Activated naive CD8-positive, alpha-beta T cell (primary cell): ENCODE measurements around the gene ING5.
"Not testable (repeated sequence)": the region's sequence is repeated elsewhere in the genome, so short reads cannot be mapped to it uniquely, and the experiment has no call there.

Experiments
- H3K27ac Mint-ChIP-seq: one replicate; pipeline ENCODE4 v1.8.0; 2021; ENCODE audit warnings: mixed read lengths
- H3K27me3 Mint-ChIP-seq: one replicate; pipeline ENCODE4 v1.8.0; 2021; ENCODE audit warnings: mixed read lengths
- H3K36me3 Mint-ChIP-seq: one replicate; pipeline ENCODE4 v1.8.0; 2021; ENCODE audit warnings: mixed read lengths
- H3K4me1 Mint-ChIP-seq: one replicate; pipeline ENCODE4 v1.8.0; 2021; ENCODE audit warnings: low read depth, mixed read lengths
- H3K4me3 Mint-ChIP-seq: one replicate; pipeline ENCODE4 v1.8.0; 2021; ENCODE audit warnings: mild to moderate bottlenecking, mixed read lengths
- H3K9me3 Mint-ChIP-seq: one replicate; pipeline ENCODE4 v1.8.0; 2021; ENCODE audit warnings: low read depth, mixed read lengths

Gene ING5

DNA sequence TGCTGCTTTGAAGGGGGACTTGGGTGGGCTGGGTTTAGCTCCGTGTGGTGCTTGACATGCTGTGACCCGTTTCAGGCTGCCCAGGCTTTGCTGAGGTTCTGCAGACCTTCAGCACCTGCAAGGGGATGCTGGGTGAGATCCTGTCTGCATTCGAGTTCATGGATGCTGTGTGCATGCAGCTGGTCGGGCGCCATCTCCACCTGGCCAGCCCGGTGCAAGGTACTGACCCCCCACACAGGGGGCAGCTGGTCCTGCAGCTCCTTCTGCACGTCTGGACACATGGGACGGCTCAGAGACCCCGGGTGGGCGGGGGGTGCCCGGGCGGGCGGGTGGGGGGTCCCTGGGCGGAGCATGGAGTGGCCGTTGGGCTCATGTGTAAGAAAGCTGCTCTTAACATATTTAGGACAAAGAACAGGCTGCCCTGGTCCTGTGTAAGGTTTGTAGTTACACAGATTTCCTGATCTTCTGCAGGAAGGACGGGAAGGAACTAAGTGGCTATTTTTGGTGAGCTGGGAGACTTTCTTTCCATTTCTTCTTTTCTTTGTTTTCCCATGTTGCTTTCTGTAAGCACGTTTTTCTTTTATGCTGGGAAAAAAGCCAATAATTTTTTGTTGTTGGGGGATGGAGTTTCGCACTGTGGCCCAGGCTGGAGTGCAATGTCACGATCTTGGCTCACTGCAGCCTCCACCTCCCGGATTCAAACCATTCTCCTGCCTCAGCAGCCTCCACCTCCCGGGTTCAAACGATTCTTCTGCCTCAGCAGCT, 48.4 kb downstream of the ING5 start:
- Mint-ChIP-seq H3K27me3 (no peaks in the 10 kb centered on the region), H3K9me3 (no peaks in the 10 kb centered on the region), H3K4me1 (peaks cover 5% of the 10 kb centered on the region), H3K4me3 (no peak overlapping the region), H3K36me3 (peaks cover 13% of the 10 kb centered on the region), H3K27ac (no peak overlapping the region)

DNA sequence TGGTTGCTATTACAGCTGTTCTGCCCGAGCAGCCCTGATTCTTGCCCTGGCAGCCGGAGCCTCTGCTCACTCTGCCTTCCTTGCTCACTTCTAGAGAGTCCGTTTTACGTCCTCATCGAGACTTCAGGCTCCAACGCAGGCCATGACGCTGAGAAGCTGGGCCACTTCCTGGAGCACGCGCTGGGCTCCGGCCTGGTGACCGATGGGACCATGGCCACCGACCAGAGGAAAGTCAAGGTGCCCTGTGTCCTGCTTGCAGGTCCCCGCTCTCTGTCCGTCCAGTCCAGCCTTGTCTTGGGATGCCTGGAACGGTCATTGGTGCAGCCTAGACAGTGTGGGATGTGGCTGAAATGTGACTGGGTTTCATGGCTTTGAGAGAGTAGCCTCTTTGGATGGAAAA, 49.3 kb downstream of the ING5 start:
- no peak overlapping the region for H3K27ac Mint-ChIP-seq
- H3K27me3 Mint-ChIP-seq = no peaks in the 10 kb centered on the region
- peaks cover 3% of the 10 kb centered on the region for H3K4me1 Mint-ChIP-seq
- no peaks in the 10 kb centered on the region for H3K9me3 Mint-ChIP-seq
- H3K4me3 Mint-ChIP-seq = no peak overlapping the region
- H3K36me3 Mint-ChIP-seq = peaks cover 6% of the 10 kb centered on the region

DNA sequence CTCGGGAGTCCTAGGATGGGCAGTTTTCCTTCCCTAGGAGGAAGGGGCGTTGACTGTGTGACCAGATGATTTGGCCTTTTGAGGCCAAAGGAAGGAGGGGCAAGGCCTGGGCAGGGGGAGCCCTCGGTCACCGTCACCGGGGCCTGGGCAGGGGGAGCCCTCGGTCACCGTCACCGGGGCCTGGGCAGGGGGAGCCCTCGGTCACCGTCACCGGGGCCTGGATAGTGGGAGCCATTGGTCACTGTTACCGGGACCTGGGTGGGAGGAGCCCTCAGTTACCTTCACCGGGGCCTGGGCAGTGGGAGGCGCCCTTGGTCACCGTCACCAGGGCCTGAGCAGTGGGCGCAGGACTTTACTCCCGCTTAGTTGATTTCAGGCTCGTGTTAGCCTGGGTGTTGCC, 49.9 kb downstream of the ING5 start:
- H3K27me3 Mint-ChIP-seq = no peaks in the 10 kb centered on the region
- H3K4me1 Mint-ChIP-seq = peaks cover 3% of the 10 kb centered on the region
- H3K9me3 Mint-ChIP-seq = no peaks in the 10 kb centered on the region
- peaks cover 6% of the 10 kb centered on the region for H3K36me3 Mint-ChIP-seq
- H3K4me3 Mint-ChIP-seq = no peak overlapping the region
- no peak overlapping the region for H3K27ac Mint-ChIP-seq

DNA sequence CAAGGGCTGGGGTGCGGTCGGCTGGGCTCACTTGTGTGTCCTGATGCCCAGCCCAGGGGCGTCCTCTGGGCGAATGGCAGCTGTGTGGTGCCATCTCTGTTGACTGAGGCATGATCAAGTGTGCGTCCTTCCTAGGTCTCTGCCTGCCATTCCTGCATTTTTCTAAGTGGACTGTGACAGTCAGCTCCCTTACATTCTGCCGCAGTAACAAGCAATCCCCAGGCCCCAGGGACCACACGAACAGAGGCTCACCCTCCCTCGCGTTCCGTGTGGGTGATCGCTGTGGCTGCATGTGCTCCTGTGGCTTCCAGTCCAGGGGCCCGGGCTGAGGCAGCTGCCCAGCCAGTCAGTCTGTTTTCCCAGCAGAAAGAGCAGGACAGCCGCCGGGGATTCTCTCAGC, 50.4 kb downstream of the ING5 start:
- Mint-ChIP-seq H3K4me3 (no peak overlapping the region), H3K27ac (no peak overlapping the region), H3K9me3 (no peaks in the 10 kb centered on the region), H3K36me3 (peaks cover 3% of the 10 kb centered on the region), H3K27me3 (no peaks in the 10 kb centered on the region), H3K4me1 (peaks cover under 1% of the 10 kb centered on the region)

DNA sequence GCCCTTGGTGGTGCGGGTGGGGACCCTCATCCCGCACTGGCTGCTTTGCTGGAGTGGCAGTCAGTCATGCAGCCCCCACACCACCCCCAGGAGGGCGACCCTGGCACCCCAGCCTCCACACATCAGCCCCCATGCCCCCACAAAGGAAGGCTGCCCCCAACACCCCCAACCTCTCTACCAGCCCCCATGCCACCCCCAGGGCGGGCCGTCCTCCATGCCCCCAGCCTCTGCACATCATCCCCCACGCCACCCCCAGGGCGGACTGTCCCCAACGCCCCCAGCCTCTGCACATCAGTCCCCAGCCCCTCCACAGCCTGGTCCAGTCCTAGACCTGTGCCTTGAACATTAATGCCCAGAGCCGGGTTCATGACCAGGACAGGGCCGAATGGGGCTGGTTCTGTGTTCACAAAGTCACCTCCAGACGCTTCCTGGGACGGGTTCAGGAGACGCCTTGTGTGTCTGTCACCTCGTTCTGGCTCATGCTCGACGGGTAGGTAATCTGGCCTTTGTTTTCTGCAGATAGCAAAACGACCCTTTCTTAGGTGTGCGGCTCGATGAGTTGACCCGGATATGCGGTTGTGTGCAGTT, 50.9 kb downstream of the ING5 start:
- no peaks in the 10 kb centered on the region for H3K9me3 Mint-ChIP-seq
- no peak overlapping the region for H3K27ac Mint-ChIP-seq
- no peaks in the 10 kb centered on the region for H3K27me3 Mint-ChIP-seq
- H3K4me3 Mint-ChIP-seq = no peak overlapping the region
- H3K36me3 Mint-ChIP-seq = peaks cover 3% of the 10 kb centered on the region
- no peaks in the 10 kb centered on the region for H3K4me1 Mint-ChIP-seq

DNA sequence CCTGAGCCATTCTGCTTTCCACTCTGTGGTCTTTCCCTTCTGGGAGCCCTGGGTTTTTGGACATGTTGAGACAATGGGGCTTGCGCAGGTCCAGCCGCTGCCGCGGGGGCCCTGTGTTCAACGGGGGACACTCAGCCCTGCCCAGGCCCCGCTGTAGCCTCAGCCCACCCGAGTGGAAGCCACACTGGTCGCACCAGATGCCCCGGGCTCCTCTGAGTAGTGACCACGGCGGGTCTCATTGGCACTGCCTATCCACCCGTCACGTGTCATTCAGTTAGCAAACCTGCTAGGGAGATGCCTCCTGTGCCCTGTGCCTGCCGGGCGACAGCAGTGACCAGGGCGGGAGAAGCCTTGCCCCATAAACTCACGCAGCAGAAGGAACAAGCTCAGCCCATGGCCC, 51.7 kb downstream of the ING5 start:
- H3K36me3 Mint-ChIP-seq = peaks cover 3% of the 10 kb centered on the region
- no peaks in the 10 kb centered on the region for H3K4me1 Mint-ChIP-seq
- no peaks in the 10 kb centered on the region for H3K27me3 Mint-ChIP-seq
- H3K4me3 Mint-ChIP-seq = no peak overlapping the region
- H3K27ac Mint-ChIP-seq = no peak overlapping the region
- H3K9me3 Mint-ChIP-seq = no peaks in the 10 kb centered on the region

DNA sequence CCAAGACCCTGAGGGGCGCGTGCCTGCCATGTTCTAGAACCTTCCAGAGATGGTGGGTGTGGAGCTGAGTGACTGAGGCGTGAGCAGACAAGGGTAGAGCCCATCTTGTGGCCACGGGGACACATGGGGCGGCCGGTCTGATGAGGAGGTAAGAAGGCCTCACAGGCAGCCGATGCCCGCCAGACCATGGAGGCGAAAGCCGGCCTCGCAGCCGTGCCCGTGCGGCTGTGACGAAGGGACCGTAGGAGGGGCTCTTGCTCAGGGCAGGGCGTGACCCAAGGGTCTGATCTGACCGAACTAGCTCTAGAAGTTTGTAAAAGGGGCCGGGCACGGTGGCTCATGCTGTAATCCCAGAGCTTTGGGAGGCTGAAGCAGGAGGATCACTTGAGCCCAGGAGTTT, 52.2 kb downstream of the ING5 start:
- Mint-ChIP-seq H3K36me3 (peaks cover 3% of the 10 kb centered on the region), H3K27ac (no peak overlapping the region)

DNA sequence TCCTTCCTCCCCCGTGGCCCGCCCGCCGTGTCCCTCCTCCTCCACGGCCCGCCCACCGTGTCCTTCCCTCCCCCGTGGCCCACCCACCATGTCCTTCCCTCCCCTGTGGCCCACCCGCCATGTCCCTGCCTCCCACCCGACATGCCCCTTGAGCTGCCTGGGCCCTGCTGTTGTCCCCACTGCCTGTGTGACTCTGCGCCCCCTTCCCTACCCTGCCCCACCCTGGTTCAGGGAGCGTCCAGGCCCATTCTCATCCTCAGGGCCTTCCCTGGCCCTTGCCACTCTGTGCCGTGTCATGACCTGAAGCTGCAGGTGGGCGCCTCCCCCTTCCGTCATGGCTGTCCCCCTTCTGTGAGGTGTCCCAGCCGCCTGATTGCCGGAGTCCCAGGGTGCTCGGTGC, 53.3 kb downstream of the ING5 start:
- Mint-ChIP-seq H3K4me1 (no peaks in the 10 kb centered on the region), H3K4me3 (no peak overlapping the region), H3K9me3 (no peaks in the 10 kb centered on the region), H3K36me3 (peaks cover 7% of the 10 kb centered on the region), H3K27ac (no peak overlapping the region), H3K27me3 (no peaks in the 10 kb centered on the region)

More for the DNA sequence above, 52.2 kb downstream of the ING5 start:
- no peaks in the 10 kb centered on the region for H3K9me3 Mint-ChIP-seq
- H3K4me1 Mint-ChIP-seq = no peaks in the 10 kb centered on the region
- H3K27me3 Mint-ChIP-seq = no peaks in the 10 kb centered on the region
- no peak overlapping the region for H3K4me3 Mint-ChIP-seq

DNA sequence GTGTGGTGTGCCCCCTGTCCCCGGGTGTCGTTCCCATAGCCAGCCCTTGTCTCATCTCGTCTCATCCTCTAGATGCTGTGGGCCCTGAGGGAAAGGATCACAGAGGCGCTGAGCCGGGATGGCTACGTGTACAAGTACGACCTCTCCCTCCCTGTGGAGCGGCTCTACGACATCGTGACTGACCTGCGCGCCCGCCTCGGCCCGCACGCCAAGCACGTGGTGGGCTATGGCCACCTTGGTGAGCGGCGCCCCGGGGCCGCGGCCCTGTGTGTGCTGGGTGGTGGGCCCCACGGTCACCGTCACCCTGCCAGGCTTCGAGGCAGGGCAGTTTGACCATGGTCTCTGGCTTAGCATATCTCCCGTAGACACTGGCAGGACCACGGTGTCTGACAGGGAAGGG, 53.9 kb downstream of the ING5 start:
- H3K4me1 Mint-ChIP-seq = no peaks in the 10 kb centered on the region
- peaks cover 9% of the 10 kb centered on the region for H3K36me3 Mint-ChIP-seq
- no peak overlapping the region for H3K27ac Mint-ChIP-seq
- H3K9me3 Mint-ChIP-seq = no peaks in the 10 kb centered on the region
- no peaks in the 10 kb centered on the region for H3K27me3 Mint-ChIP-seq
- no peak overlapping the region for H3K4me3 Mint-ChIP-seq

DNA sequence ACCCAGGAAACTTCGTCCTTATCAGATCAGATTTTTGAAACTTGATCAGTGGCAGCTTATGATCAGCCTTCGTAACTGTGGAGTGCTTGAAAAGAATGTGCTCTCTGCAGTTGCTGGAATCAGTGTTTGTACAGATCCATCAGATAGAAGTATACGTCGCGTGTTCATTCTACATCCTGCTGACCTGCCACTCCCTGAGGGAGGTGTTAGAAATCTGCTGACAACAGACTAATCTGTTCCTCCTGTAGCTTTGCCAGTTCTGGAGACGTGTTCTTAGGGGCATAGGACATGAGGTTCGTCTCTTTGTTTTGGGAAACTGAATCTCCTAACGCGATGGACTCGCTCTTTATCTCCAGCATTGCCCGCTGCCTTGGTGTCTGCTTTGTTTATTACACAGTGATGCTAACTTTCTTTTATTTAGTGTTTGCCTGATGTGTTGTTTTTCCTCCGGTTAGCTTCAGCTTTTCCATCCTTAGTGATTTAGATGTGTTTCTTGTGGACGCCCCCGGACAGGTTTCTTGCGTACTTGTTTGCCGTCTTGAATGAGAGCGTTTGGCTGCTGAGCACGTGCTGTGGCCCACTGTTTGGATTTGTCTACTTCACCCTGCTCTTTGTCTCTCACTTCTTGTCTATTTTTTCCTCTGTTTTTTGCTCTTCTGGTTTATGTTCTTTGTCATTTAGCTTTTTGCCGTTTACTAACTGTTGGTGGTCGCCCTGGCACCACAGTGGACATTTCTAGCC, 57.4 kb downstream of the ING5 start:
- Mint-ChIP-seq H3K9me3 (no peaks in the 10 kb centered on the region), H3K36me3 (peaks cover 12% of the 10 kb centered on the region), H3K4me3 (no peak overlapping the region), H3K4me1 (peaks cover 10% of the 10 kb centered on the region), H3K27me3 (no peaks in the 10 kb centered on the region), H3K27ac (no peak overlapping the region)

DNA sequence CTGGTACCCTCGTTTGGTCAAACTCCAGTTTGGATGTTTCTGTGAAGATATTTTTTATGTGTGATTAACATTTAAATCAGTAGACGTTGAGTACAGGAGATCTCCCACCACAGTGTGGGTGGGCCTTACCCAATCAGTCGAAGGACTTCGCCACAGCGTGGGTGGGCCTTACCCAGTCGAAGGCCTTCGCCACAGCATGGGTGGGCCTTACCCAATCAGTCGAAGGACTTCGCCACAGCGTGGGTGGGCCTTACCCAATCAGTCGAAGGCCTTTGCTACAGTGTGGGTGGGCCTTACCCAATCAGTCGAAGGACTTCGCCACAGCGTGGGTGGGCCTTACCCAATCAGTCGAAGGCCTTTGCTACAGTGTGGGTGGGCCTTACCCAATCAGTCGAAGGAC, 58.1 kb downstream of the ING5 start:
- not testable (repeated sequence) for H3K4me3 Mint-ChIP-seq, H3K9me3 Mint-ChIP-seq, H3K27ac Mint-ChIP-seq, H3K27me3 Mint-ChIP-seq
- peaks cover 12% of the 10 kb centered on the region for H3K36me3 Mint-ChIP-seq
- H3K4me1 Mint-ChIP-seq = peaks cover 10% of the 10 kb centered on the region

DNA sequence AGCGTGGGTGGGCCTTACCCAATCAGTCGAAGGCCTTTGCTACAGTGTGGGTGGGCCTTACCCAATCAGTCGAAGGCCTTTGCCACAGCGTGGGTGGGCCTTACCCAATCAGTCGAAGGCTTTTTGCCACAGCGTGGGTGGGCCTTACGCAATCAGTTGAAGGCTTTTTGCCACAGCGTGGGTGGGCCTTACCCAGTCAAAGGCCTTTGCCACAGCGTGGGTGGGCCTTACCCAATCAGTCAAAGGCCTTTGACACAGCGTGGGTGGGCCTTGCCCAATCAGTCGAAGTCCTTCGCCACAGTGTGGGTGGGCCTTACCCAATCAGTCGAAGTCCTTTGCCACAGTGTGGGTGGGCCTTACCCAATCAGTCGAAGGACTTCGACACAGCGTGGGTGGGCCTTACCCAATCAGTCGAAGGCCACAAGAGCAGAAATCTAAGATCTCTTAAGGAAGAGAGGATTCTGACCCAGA, 58.5 kb downstream of the ING5 start:
- Mint-ChIP-seq H3K4me3 (no peak overlapping the region), H3K4me1 (peaks cover 10% of the 10 kb centered on the region), H3K27ac (no peak overlapping the region), H3K9me3 (no peaks in the 10 kb centered on the region), H3K27me3 (no peaks in the 10 kb centered on the region), H3K36me3 (peaks cover 12% of the 10 kb centered on the region)

DNA sequence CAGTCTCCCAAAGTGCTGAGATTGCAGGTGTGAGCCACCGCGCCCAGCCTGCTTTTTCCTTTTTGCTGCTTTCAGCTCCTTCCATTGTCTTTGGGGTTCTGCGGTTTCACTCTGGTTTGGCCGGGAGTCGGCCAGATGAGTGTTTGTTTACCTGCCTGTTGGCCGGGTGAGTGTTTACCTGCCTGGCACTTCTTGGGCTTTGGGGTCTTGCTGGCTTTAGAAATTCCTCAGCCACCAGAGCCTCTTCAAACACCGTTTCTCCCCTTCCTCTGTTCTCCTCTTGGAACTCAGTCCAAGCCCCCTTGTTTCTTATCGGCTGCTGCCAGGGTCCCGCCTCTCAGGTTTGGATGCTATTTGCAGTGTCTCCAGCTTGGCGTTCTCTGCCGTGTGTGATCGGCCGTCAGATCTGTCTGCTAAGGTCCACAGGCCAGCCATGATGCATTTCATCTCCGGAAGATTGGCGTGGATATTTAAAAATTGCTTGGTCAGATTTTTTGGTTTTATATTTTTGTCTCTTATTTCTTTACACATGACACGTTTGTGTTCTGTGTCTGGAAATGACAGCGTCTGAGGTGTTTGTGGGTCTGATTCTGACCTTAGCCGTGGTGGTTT, 60.6 kb downstream of the ING5 start:
- Mint-ChIP-seq H3K27me3 (no peaks in the 10 kb centered on the region), H3K9me3 (no peaks in the 10 kb centered on the region), H3K4me3 (peak overlapping the region; percentile 35), H3K27ac (no peak overlapping the region), H3K4me1 (peaks cover 10% of the 10 kb centered on the region), H3K36me3 (peaks cover 12% of the 10 kb centered on the region)

DNA sequence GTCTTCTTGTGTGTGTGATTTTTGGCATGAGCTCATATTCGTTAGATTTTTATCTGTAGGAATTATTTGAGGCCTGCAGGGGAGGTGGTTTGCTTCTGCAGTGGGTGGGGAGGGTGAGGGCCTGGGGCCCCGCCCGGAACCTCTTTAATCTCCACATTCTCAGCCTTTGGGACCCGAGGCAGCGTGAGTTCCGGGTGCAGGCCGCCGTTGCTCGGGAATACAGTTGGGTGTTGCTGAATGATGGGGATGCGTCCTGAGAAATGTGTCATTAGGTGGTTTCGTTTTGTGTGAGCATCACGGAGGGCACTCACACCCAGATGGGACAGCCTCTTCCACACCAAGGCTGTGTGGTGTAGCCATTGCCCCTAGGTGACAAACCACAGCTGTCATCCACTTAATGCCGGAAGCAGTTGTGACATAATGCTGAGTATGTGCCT, 61.1 kb downstream of the ING5 start:
- Mint-ChIP-seq H3K4me3 (peak overlapping the region; percentile 35), H3K9me3 (no peaks in the 10 kb centered on the region), H3K27ac (no peak overlapping the region), H3K27me3 (no peaks in the 10 kb centered on the region), H3K36me3 (peaks cover 12% of the 10 kb centered on the region), H3K4me1 (peaks cover 10% of the 10 kb centered on the region)
